H1 (cell line): ENCODE measurements around the gene EPS8L1.

Experiments
- CHD2 ChIP-seq: IDR thresholded peaks from 2 replicates; pipeline ENCODE4 v1.6.1; 2012; ENCODE audit warnings: low read length, improper control_type of control experiment
- CTCF ChIP-seq, 3 experiments: IDR thresholded peaks; 1 replicate in 2 of 3; 2 replicates in 1 of 3; pipeline versions ENCODE4 v1.5.1 to v1.6.1; 2011; ENCODE audit warnings: low read length in 3 of 3, mild to moderate bottlenecking in 3 of 3, inconsistent platforms in 2 of 3, low read depth in 1 of 3, moderate library complexity in 1 of 3; ENCODE audit not compliant: insufficient read depth in 1 of 3; ENCODE audit errors: control extremely low read depth in 1 of 3
- JUND ChIP-seq: IDR thresholded peaks from 2 replicates; pipeline ENCODE4 v1.6.1; 2011; ENCODE audit warnings: mild to moderate bottlenecking, improper control_type of control experiment, low read length
- POLR2A ChIP-seq, 2 experiments: IDR thresholded peaks; 1 replicate in 1 of 2; 2 replicates in 1 of 2; pipeline ENCODE4 v1.6.1; 2011; ENCODE audit warnings: low read depth in 2 of 2, low read length in 2 of 2, mild to moderate bottlenecking in 2 of 2; ENCODE audit errors: control extremely low read depth in 1 of 2
- POLR2AphosphoS5 ChIP-seq: IDR thresholded peaks from 2 replicates; pipeline ENCODE4 v1.6.1; 2011; ENCODE audit warnings: low read depth, low read length
- SP1 ChIP-seq: IDR thresholded peaks from 2 replicates; pipeline ENCODE4 v1.6.1; 2011; ENCODE audit warnings: low read depth, low read length
- TAF1 ChIP-seq: IDR thresholded peaks from 2 replicates; pipeline ENCODE4 v1.6.1; 2011; ENCODE audit warnings: mild to moderate bottlenecking, low read depth, low read length
- YY1 ChIP-seq: IDR thresholded peaks from 2 replicates; pipeline ENCODE4 v1.6.1; 2011; ENCODE audit warnings: low read depth, mild to moderate bottlenecking, low read length

DNA sequence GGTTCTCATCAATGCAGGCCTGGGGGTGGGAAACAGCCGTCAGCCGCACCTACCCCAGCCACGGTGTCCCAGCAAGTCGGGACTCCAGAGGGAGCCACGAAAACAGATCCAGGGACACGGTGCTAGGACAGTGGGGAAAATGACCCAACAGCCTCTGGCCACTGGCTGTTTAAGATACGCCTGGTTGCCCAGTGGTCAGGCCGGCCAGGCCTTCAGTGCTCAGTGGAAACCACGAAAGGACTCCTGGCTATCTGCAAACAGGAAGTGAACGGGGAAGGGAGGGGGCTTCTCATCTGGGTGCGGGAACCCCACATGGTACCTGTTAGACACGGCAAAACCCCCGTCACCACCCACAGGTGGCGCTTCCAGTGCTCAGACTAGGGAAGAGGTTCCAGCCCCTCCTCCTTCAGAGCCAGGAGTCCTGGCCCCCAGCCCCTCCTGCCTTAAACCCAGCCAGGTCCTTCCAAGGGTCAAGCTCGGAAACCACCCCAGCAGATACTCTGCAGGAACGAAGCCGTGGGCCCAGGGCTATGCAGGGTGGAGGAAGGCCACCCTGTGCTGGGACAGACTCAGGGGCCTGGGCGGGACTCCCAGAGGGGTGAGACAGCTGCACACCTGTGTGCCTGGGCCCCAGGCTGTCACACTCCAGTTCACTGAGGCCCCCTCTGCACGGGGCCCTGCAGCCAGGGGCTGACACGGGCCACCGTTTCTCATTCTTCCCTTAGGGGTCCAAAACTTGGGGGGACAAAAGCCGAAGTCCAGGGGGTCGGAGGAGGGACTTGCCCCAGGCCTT is 37.3 kb downstream of the EPS8L1 start:
- TF ChIP-seq JUND (no peak), POLR2A (IDR thresholded peaks at IDR 0.05; ENCODE audit: control extremely low read depth in 1 of 2, low read depth in 2 of 2, low read length in 2 of 2) (no peak), POLR2AphosphoS5 (no peak), TAF1 (no peak), CHD2 (no peak), YY1 (no peak), CTCF (IDR thresholded peaks at IDR 0.05; ENCODE audit: control extremely low read depth in 1 of 3, insufficient read depth in 1 of 3, low read depth in 1 of 3, low read length in 3 of 3) (peak; percentile 15 to 47 (median 41); a peak in 2 of 4 replicates), SP1 (no peak)
